ENCODE results near the gene HS3ST5.
"Not testable (repeated sequence)": the region's sequence is repeated elsewhere in the genome, so short reads cannot be mapped to it uniquely, and the experiment has no call there.

The HS3ST5 gene

GRCh38 chr6:114339706-114340105 lies 3.1 kb downstream of the HS3ST5 start:
- in situ Hi-C loops (cut with MboI; ENCODE audit: low sequenced_read_pairs) = no loop called here

GRCh38 chr6:114334237-114334636 lies 8.6 kb downstream of the HS3ST5 start:
- in situ Hi-C loops (cut with MboI; ENCODE audit: low sequenced_read_pairs) = no loop called here

- in situ Hi-C loops (cut with MboI; ENCODE audit: low sequenced_read_pairs) = no loop called here
Observed at GRCh38 chr6:114327074-114327473, 15.7 kb downstream of the HS3ST5 start.

- in situ Hi-C loops (cut with MboI; ENCODE audit: low sequenced_read_pairs) = no loop called here
Observed at GRCh38 chr6:114323784-114324183, 19.0 kb downstream of the HS3ST5 start.

- in situ Hi-C loops (cut with MboI; ENCODE audit: low sequenced_read_pairs) = no loop called here
Observed at GRCh38 chr6:114319749-114320148, 23.1 kb downstream of the HS3ST5 start.

- in situ Hi-C loops (cut with MboI; ENCODE audit: low sequenced_read_pairs) = no loop called here
Observed at GRCh38 chr6:114315831-114316595, 26.8 kb downstream of the HS3ST5 start.

GRCh38 chr6:114313816-114314215 lies 29.0 kb downstream of the HS3ST5 start:
- in situ Hi-C loops (cut with MboI; ENCODE audit: low sequenced_read_pairs) = not testable (repeated sequence)

- in situ Hi-C loops (cut with MboI; ENCODE audit: low sequenced_read_pairs) = no loop called here
Observed at GRCh38 chr6:114312931-114313330, 29.9 kb downstream of the HS3ST5 start.

- in situ Hi-C loops (cut with MboI; ENCODE audit: low sequenced_read_pairs) = no loop called here
Observed at GRCh38 chr6:114310053-114310452, 32.8 kb downstream of the HS3ST5 start.

- in situ Hi-C loops (cut with MboI; ENCODE audit: low sequenced_read_pairs) = no loop called here
Observed at GRCh38 chr6:114304304-114304887, 38.4 kb downstream of the HS3ST5 start.

GRCh38 chr6:114301596-114302219 lies 41.1 kb downstream of the HS3ST5 start:
- in situ Hi-C loops (cut with MboI; ENCODE audit: low sequenced_read_pairs) = no loop called here

GRCh38 chr6:114297135-114297534 lies 45.7 kb downstream of the HS3ST5 start:
- in situ Hi-C loops (cut with MboI; ENCODE audit: low sequenced_read_pairs) = no loop called here

- in situ Hi-C loops (cut with MboI; ENCODE audit: low sequenced_read_pairs) = no loop called here
Observed at GRCh38 chr6:114292431-114292830, 50.4 kb downstream of the HS3ST5 start.

- in situ Hi-C loops (cut with MboI; ENCODE audit: low sequenced_read_pairs) = no loop called here
Observed at GRCh38 chr6:114291428-114291827, 51.4 kb downstream of the HS3ST5 start.

GRCh38 chr6:114290864-114291263 lies 52.0 kb downstream of the HS3ST5 start:
- in situ Hi-C loops (cut with MboI; ENCODE audit: low sequenced_read_pairs) = no loop called here

GRCh38 chr6:114288701-114289495 lies 53.9 kb downstream of the HS3ST5 start:
- in situ Hi-C loops (cut with MboI; ENCODE audit: low sequenced_read_pairs) = no loop called here

- in situ Hi-C loops (cut with MboI; ENCODE audit: low sequenced_read_pairs) = no loop called here
Observed at GRCh38 chr6:114287461-114287860, 55.4 kb downstream of the HS3ST5 start.

- in situ Hi-C loops (cut with MboI; ENCODE audit: low sequenced_read_pairs) = no loop called here
Observed at GRCh38 chr6:114286211-114286610, 56.6 kb downstream of the HS3ST5 start.

GRCh38 chr6:114284281-114284680 lies 58.5 kb downstream of the HS3ST5 start:
- in situ Hi-C loops (cut with MboI; ENCODE audit: low sequenced_read_pairs) = no loop called here

GRCh38 chr6:114282292-114282691 lies 60.5 kb downstream of the HS3ST5 start:
- in situ Hi-C loops (cut with MboI; ENCODE audit: low sequenced_read_pairs) = no loop called here

- in situ Hi-C loops (cut with MboI; ENCODE audit: low sequenced_read_pairs) = no loop called here
Observed at GRCh38 chr6:114281496-114281895, 61.3 kb downstream of the HS3ST5 start.

Data from hTERT RPE-1 (cell line).